Prostate gland (tissue), 2 donors: Measurements from ENCODE around the gene GPX1. TPM values are rescaled to one million over a fixed set of nuclear protein-coding genes. Genes with fewer than 3 reads are reported as not detected.
A peak's percentile ranks its signal among the peaks of the same experiment; 100 is the strongest.
"Not testable (repeated sequence)": the region's sequence is repeated elsewhere in the genome, so short reads cannot be mapped to it uniquely, and the experiment has no call there.

Source experiments
- DNase-seq: peaks from one replicate; pipeline ENCODE4 v3.0.0-alpha.2; 2019; ENCODE audit warnings: low spot score
- H3K27ac ChIP-seq, 2 donors: fragments of 200-600 bp; sonication (generic); 2 replicates each; pipeline ENCODE4 v1.5.1; 2017 to 2019
- H3K27me3 ChIP-seq: fragments of 200-600 bp; sonication (generic); replicated peaks from 2 replicates; pipeline ENCODE4 v1.5.1; 2019; ENCODE audit not compliant: insufficient read depth
- H3K36me3 ChIP-seq, 2 donors: fragments of 200-600 bp; sonication (generic); 1 replicate in 1 of 2; 2 replicates in 1 of 2; pipeline versions ENCODE4 v1.5.1 to v1.8.1; 2017 to 2019
- H3K4me1 ChIP-seq: fragments of 200-600 bp; sonication (generic); replicated peaks from 2 replicates; pipeline ENCODE4 v1.5.1; 2019
- H3K4me3 ChIP-seq, 2 donors: fragments of 200-600 bp; sonication (generic); 2 replicates each; pipeline ENCODE4 v1.5.1; 2017 to 2019
- H3K9me3 ChIP-seq: fragments of 200-600 bp; sonication (generic); 2 replicates; pipeline ENCODE4 v1.5.1; 2017
- POLR2A ChIP-seq: fragments of 450-650 bp; IDR thresholded peaks from one replicate; pipeline ENCODE4 v1.6.1; 2016; ENCODE audit warnings: antibody characterized with exemption, mild to moderate bottlenecking
- POLR2AphosphoS5 ChIP-seq: sonication (generic); formaldehyde crosslinking; IDR thresholded peaks from one replicate; pipeline ENCODE4 v1.6.1; 2017; ENCODE audit warnings: antibody characterized with exemption
- WGBS: methylation state at CpG from one replicate; pipeline ENCODE4 v1.1.5; 2018; 5-methylcytosine and 5-hydroxymethylcytosine counted together
- intact Hi-C: fragments of 100-400 bp; cut with DNase I; formaldehyde crosslinking; loops from one replicate; pipeline ENCODE4 v1.14.2; 2022
- total RNA-seq, 2 donors: library from RNA; depleted of rRNA; stranded (reverse); fragments of >200 nt; gene quantifications; one replicate each; pipeline ENCODE4 v1.1.0, GENCODE V29; 2016
- TF ChIP-seq, protein P1 (sequence below), 4 experiments: fragments of 200-600 bp in 2 of 4; fragments of 450-650 bp in 2 of 4; sonication (generic) in 2 of 4; IDR thresholded peaks; 1 replicate in 3 of 4; 2 replicates in 1 of 4; pipeline ENCODE4 v1.5.1; 2016 to 2019; ENCODE audit warnings: antibody characterized with exemption in 4 of 4, mild to moderate bottlenecking in 2 of 4, moderate library complexity in 2 of 4

GPX1 gene
- total RNA-seq, 2 donors from 2014 or later, result 250 to 279 TPM

- Histone ChIP-seq H3K4me1 (no peaks in the 10 kb centered on the region), H3K27me3 (no peaks in the 10 kb centered on the region), H3K9me3 (no peaks in the 10 kb centered on the region), H3K36me3 (no peaks in the 10 kb centered on the region), H3K27ac (no peak overlapping the region), H3K4me3 (no peak overlapping the region)
- DNase-seq, result no peak
- intact Hi-C loops, result no loop called here
- TF ChIP-seq POLR2AphosphoS5, result no peak
- TF ChIP-seq, protein P1, sequence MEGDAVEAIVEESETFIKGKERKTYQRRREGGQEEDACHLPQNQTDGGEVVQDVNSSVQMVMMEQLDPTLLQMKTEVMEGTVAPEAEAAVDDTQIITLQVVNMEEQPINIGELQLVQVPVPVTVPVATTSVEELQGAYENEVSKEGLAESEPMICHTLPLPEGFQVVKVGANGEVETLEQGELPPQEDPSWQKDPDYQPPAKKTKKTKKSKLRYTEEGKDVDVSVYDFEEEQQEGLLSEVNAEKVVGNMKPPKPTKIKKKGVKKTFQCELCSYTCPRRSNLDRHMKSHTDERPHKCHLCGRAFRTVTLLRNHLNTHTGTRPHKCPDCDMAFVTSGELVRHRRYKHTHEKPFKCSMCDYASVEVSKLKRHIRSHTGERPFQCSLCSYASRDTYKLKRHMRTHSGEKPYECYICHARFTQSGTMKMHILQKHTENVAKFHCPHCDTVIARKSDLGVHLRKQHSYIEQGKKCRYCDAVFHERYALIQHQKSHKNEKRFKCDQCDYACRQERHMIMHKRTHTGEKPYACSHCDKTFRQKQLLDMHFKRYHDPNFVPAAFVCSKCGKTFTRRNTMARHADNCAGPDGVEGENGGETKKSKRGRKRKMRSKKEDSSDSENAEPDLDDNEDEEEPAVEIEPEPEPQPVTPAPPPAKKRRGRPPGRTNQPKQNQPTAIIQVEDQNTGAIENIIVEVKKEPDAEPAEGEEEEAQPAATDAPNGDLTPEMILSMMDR (IDR thresholded peaks at IDR 0.05), result no peak
- TF ChIP-seq POLR2A, result no peak
- WGBS, result 94% methylated on average over 3 of the region's 3 CpGs
Measured at GRCh38 chr3:49399461-49399860, 41.3 kb upstream of the GPX1 start.

DNA sequence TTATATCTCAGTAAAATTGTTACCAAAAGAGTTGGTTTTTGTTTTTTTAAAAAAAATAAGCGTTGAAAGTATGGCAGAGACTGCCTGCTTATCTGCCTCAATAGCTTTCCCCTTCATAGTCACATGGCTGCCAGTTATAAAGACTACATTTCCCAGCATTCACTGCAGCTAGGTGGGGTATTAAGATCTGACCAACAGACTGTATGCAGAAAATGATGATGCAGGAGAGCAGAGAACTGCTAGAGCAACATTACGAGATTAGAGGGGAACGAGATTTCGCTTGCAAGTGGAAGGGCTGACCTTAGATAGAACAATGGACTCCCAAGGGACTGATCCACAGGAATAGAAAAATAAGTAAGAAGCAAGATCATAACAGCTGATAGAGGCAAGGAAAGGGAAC, 39.3 kb upstream of the GPX1 start:
- WGBS, result 52% methylated on average over 4 of the region's 4 CpGs
- DNase-seq, result no peak
- no peak overlapping the region for H3K27ac ChIP-seq

GRCh38 chr3:49391310-49391709, 33.2 kb upstream of the GPX1 start:
- H3K27me3 ChIP-seq, H3K27ac ChIP-seq, DNase-seq, intact Hi-C loops, H3K9me3 ChIP-seq, H3K4me3 ChIP-seq, H3K4me1 ChIP-seq, H3K36me3 ChIP-seq: not testable (repeated sequence)
- 93% methylated on average over 10 of the region's 10 CpGs for WGBS

More for the DNA sequence above, 39.3 kb upstream of the GPX1 start:
- no peaks in the 10 kb centered on the region for H3K4me1 ChIP-seq
- H3K4me3 ChIP-seq, result no peak overlapping the region
- H3K36me3 ChIP-seq, result no peaks in the 10 kb centered on the region
- TF ChIP-seq POLR2A (no peak), POLR2AphosphoS5 (peak; percentile 24)
- no peaks in the 10 kb centered on the region for H3K9me3 ChIP-seq
- intact Hi-C loops, result no loop called here
- H3K27me3 ChIP-seq, result no peaks in the 10 kb centered on the region

GRCh38 chr3:49389297-49389696, 31.1 kb upstream of the GPX1 start:
- 99% methylated on average over 6 of the region's 6 CpGs for WGBS
- intact Hi-C loops, result no loop called here
- no peaks in the 10 kb centered on the region for H3K4me1 ChIP-seq
- H3K27ac ChIP-seq, result no peak overlapping the region
- no peak overlapping the region for H3K4me3 ChIP-seq
- no peak for DNase-seq
- H3K27me3 ChIP-seq, result no peaks in the 10 kb centered on the region
- no peaks in the 10 kb centered on the region for H3K36me3 ChIP-seq
- no peak for TF ChIP-seq POLR2AphosphoS5
- TF ChIP-seq, protein P1 (IDR thresholded peaks at IDR 0.05), result no peak
- no peak for TF ChIP-seq POLR2A
- H3K9me3 ChIP-seq, result no peaks in the 10 kb centered on the region

GRCh38 chr3:49388289-49388820, 30.2 kb upstream of the GPX1 start:
- TF ChIP-seq POLR2A (no peak), POLR2AphosphoS5 (no peak)
- TF ChIP-seq, protein P1 (IDR thresholded peaks at IDR 0.05), result no peak
- H3K9me3 ChIP-seq, result no peaks in the 10 kb centered on the region
- H3K36me3 ChIP-seq, result no peaks in the 10 kb centered on the region
- no peak for DNase-seq
- WGBS, result 92% methylated on average over 1 of the region's 1 CpG
- intact Hi-C loops, result no loop called here
- no peak overlapping the region for H3K4me3 ChIP-seq
- no peaks in the 10 kb centered on the region for H3K4me1 ChIP-seq
- no peaks in the 10 kb centered on the region for H3K27me3 ChIP-seq
- H3K27ac ChIP-seq, result no peak overlapping the region

DNA sequence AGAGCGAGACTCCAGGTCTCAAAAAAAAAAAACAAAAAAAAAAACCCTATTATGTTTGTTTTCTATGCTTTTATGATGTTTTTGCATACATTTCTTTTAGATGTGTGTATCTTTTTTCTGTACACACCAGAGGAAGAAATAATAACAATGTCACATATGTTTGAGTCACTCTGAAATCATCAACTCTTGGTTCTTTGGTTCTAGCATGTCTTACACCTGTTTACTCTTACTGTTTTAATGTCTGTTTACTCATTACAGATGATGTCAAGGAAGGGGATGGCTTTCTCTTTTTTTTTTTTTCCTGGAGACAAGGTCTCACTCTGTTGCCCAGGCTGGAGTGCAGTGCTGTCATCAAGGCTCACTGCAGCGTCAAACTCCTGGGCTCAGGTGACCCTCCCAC, 29.6 kb upstream of the GPX1 start:
- 93% methylated on average over 2 of the region's 2 CpGs for WGBS
- intact Hi-C loops, result no loop called here
- Histone ChIP-seq H3K4me3 (no peak overlapping the region), H3K9me3 (no peaks in the 10 kb centered on the region), H3K27ac (no peak overlapping the region), H3K36me3 (no peaks in the 10 kb centered on the region), H3K27me3 (no peaks in the 10 kb centered on the region), H3K4me1 (no peaks in the 10 kb centered on the region)
- no peak for TF ChIP-seq POLR2A
- no peak for TF ChIP-seq POLR2AphosphoS5
- TF ChIP-seq, protein P1 (IDR thresholded peaks at IDR 0.05), result no peak
- no peak for DNase-seq
